RPMI7951 (cell line): Measurements from ENCODE around the gene OR2D3. TPM values are rescaled to one million over a fixed set of nuclear protein-coding genes. Genes with fewer than 3 reads are reported as not detected.
"Not testable (repeated sequence)": the region's sequence is repeated elsewhere in the genome, so short reads cannot be mapped to it uniquely, and the experiment has no call there.

Source experiments
- DNase-seq: peaks from one replicate; pipeline ENCODE4 v3.0.0-alpha.2; 2012; ENCODE audit warnings: low read depth
- total RNA-seq: library from RNA; depleted of rRNA; stranded (reverse); fragments of >200 nt; shearing (Covaris generic); gene quantifications from 2 replicates; pipeline ENCODE4 v1.2.3, GENCODE V29; 2014; rRNA removed

The OR2D3 gene, protein sequence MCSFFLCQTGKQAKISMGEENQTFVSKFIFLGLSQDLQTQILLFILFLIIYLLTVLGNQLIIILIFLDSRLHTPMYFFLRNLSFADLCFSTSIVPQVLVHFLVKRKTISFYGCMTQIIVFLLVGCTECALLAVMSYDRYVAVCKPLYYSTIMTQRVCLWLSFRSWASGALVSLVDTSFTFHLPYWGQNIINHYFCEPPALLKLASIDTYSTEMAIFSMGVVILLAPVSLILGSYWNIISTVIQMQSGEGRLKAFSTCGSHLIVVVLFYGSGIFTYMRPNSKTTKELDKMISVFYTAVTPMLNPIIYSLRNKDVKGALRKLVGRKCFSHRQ
- not detected in 2 replicates for total RNA-seq

- no peak for DNase-seq
Measured at GRCh38 chr11:6920702-6921101, at the start of gene OR2D3. Gene OR2D3, plus strand, starts transcription at chr11:6921002. Its CDS starts 0 bp downstream, at chr11:6921002.

DNA sequence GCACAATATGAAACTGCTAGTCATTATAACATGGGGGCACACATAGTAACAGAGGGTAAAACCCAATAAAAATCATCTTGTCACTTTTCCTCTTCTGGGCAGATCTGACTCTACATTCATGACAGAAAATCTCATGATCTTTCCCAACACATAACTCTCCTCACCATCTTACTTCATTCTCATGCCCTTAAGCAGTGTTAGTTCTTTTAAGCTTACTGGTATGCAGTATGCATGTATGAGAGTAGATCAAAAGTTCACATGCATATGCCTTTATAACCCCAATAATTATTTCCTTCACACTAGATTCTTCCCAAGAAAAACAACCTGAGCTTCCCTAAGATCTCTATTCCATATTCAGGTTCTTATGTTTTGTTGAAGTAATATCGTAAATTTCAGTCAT is 49.5 kb upstream of the OR2D3 start:
- DNase-seq = no peak

DNA sequence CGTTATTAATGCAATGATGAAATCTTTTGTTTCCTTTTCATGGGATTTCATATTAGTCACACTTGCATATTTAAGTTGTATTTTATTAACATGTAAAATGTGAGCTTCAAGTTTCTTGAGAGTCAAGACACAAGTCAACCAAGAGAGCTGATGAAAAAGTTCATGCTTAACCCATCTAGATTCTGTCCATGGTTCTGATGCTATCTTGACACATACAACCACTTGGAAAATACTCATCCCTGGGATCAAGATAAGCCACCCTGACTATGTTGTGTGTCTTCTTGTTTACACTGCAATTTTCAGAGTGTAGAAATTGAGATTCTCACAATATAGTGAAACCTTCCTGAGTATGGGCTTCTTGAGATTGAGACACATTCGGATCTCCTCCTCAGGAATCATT is 45.0 kb upstream of the OR2D3 start:
- no peak for DNase-seq

- no peak for DNase-seq
Measured at GRCh38 chr11:6876325-6876724, 44.5 kb upstream of the OR2D3 start, which contains the start of gene OR10A4. Gene OR10A4, plus strand, starts transcription at chr11:6876625. Its CDS starts 23 bp downstream, at chr11:6876648.

DNA sequence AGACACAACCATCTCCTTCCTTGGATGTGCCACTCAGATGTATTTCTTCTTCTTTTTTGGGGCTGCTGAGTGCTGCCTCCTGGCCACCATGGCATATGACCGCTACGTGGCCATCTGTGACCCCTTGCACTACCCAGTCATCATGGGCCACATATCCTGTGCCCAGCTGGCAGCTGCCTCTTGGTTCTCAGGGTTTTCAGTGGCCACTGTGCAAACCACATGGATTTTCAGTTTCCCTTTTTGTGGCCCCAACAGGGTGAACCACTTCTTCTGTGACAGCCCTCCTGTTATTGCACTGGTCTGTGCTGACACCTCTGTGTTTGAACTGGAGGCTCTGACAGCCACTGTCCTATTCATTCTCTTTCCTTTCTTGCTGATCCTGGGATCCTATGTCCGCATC is 43.9 kb upstream of the OR2D3 start:
- no peak for DNase-seq

GRCh38 chr11:6882751-6883150 is 38.1 kb upstream of the OR2D3 start:
- DNase-seq = no peak

DNA sequence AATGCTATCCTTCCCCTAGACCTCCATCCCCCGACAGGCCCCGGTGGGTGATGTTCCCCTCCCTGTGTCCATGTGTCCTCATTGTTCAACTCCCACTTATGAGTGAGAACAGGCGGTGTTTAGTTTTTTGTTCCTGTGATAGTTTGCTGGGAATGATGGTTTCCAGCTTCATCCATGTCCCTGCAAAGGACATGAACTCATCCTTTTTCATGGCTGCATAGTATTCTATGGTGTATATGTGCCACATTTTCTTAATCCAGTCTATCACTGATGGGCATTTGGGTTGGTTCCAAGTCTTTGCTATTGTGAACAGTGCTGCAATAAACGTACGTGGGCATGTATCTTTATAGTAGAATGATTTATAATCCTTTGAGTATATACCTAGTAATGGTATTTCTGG is 33.1 kb upstream of the OR2D3 start:
- DNase-seq = not testable (repeated sequence)

GRCh38 chr11:6888830-6889229 is 32.0 kb upstream of the OR2D3 start:
- DNase-seq = no peak

DNA sequence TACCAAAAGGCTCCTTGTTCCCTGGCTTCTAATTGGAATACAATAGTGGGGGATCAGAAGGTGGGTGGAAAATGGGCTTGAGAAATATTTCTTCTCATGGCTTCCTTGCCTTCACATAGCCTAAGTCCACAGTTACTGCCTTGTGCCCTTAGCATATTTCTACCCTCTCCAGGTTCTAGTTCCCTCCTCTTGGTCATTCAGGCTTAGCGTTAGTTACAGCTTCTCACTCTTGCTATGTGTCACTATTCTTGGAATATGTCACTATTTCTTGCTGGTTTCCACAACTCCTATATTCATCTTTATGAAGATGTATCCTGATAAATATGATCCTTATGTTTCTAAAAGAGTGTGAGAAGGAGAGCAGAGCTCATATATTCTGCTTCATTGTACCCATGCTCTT is 31.0 kb upstream of the OR2D3 start:
- DNase-seq = no peak

GRCh38 chr11:6892400-6892799 is 28.4 kb upstream of the OR2D3 start, which contains the start of gene OR2D2:
Gene OR2D2, minus strand, starts transcription at chr11:6892500. Its CDS starts 0 bp downstream, at chr11:6892500.
- no peak for DNase-seq

DNA sequence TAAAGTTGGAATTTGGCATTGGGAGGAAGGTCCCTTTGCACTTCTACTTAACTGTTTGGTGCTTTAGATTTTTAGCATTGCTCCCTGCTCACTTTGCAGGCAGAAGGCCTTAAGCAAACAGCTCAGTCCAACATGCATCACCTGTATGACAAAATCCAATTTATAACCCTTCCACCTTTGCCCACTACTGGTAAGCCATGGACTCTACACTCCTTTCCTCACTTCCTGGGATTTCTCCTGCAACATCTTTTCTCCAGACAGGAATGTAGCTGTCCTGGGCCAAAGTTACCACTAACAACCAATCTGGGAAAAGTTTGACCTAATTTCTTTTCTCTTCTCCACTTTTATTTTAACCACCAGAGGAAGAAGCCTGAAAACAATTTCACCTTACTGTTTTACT is 26.7 kb upstream of the OR2D3 start:
- DNase-seq = no peak

DNA sequence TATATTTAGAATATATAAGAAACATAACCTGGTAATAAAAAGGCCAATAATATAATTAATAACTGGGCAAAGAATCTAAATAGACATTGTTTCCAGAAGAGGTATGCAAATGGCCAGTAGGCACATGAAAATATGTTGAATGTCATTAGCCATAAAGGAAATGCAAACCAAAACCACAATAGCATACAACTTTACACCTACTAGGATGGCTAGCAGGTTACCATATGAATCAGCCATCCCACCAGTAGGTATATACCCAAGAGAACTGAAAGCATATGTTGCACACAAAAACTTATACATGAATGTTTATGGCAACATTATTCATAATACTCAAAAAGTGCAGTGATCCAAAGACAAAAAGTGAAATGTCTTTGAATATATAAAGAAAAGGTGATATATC is 25.8 kb upstream of the OR2D3 start:
- no peak for DNase-seq

GRCh38 chr11:6898911-6899310 is 21.9 kb upstream of the OR2D3 start:
- no peak for DNase-seq

DNA sequence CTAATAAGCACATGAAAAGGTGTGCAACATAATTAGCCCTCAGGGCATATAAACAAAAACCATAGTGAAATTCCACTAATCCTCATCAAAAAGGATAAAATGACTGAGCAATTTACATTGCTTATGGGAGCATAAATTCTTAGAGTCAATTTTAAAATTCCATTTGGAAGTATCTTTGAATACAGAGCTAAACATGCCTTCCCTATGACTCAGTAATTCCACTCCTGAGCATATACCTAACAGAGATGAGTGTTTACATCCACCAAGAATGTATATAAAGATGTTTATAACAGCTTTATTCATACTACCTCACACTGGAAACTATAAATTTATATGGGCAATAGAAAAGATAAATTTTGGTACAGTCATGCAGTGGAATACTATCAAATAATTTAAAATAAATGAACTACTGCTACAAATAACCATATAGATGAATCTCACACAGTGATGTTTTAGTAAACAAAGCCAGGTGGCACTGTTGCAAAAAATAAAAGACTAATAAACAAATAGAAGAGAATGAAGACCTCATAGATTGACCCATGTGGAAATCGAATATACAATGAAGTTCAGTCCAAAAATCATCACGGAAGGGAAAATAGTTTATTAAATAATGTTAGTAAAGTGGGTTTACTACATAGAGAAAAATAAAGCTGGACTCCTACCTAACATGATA is 20.3 kb upstream of the OR2D3 start:
- no peak for DNase-seq

DNA sequence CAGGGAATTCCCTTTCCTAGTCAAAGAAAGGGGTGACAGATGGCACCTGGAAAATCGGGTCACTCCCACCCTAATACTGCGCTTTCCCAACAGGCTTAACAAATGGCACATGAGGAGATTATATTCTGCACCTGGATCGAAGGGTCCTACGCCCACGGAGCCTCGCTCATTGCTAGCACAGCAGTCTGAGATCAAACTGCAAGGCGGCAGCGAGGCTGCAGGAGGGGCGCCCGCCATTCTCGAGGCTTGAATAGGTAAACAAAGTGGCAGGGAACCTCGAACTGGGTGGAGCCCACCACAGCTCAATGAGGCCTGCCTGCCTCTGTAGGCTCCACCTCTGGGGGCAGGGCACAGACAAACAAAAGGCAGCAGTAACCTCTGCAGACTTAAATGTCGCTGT is 16.0 kb upstream of the OR2D3 start:
- not testable (repeated sequence) for DNase-seq

GRCh38 chr11:6911378-6911777 is 9.4 kb upstream of the OR2D3 start:
- no peak for DNase-seq

DNA sequence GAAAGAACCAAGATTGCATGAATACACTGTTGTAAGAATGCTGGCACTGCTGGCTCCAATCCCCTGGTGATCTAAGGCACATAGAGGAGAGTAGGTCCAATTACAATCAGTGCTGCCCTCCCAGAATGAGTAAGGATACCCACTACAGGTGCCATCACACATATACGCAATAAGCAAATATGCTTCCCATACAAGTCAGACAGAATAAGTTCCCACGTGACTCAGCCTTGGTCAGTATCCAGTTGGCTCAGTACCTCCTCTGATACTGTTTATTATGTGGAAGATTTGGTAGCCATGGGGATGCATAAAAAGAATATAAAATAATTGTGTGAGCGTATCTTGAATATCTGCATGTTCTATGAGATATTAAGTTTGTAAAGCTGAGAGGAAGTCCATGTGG is 8.9 kb upstream of the OR2D3 start:
- peak; percentile 10 for DNase-seq

GRCh38 chr11:6919698-6920097 is 1.1 kb upstream of the OR2D3 start:
- no peak for DNase-seq

GRCh38 chr11:6925007-6925577 is 4.3 kb downstream of the OR2D3 start:
- DNase-seq = no peak

DNA sequence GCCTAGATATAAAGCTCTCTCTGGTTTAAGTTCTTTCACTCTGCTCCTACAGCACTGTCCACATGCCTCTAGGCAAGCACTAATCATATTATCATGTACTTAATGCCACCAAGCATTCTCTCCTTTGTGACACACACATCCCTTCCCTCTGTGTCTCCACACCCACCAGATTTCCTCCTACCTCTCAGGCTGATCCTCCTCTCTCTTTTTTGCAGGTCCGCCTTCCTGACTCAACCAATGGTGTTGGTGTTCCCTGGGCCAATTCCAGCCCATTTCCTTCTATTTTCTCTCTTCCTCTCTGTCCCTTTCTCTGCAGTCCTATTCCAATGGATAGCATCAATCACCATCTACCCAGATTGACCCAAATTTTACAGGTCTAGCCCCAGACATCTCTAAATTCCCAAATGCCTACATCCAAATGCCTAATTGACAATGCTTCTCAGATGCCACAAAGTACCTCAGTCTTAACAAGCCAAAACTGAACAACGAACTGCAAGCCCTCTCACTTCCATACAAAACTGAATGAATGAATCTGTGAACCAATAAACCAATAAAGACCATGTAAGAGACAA is 4.9 kb downstream of the OR2D3 start:
- DNase-seq = peak; percentile 67

- DNase-seq = peak; percentile 91
Measured at GRCh38 chr11:6926208-6927029, 5.6 kb downstream of the OR2D3 start, which contains the start of gene ZNF215. Gene ZNF215, plus strand, starts transcription at chr11:6926426. Its CDS starts 5,847 bp downstream, at chr11:6932273.
